Activated T-cell treated with anti-CD3 and anti-CD28 coated beads for 48 hours (primary cell): Measurements from ENCODE around the gene TTC39A.
A peak's percentile ranks its signal among the peaks of the same experiment; 100 is the strongest.

ENCODE experiments used
- DNase-seq: peaks from one replicate; pipeline ENCODE4 v3.0.0-alpha.2; 2020; ENCODE audit warnings: low read depth

The TTC39A gene

DNA sequence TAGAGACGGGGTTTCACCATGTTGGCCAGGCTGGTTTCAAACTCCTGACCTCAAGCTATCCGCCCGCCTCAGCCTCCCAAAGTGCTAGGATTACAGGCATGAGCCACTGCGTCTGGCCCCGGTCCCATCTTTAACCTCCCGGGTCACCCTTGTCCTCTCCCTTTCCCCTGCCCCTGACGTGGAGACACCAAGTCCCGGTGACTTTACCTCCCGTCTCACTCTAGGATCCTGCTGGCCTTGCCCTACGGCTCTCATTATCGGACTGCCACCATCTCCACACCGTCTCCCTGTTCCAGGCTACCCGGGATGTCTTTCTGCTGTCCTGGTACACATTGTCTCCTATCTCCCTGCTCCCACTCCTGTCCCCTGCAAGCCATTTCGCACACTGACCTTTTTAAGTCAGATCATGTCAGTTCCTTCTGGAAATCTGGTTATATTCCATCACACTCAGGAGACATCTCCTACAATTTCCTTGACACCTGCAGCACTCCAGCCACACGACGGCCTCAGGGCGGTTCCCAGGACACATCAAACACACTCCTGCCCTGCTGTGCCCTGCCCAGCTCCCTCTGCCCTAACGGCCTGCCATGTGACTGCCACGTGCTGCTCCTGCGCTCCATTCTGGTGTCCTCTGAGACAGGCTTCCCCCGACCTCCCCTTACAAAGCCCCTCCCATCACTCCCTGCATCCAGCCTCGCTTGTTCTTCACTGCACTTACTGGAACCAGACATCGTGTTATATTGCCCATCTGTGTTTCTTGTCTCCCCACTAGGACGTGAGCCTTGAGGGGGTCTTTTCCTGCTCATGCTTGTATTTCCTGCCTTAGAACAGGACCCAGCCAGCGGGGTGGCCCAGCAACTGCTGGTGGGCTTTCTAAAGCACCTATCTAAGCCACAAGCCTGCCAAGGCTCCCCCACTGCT is 32.7 kb downstream of the TTC39A start:
- no peak for DNase-seq

- DNase-seq = peak; percentile 79
Observed at GRCh38 chr1:51296383-51297357, 33.7 kb downstream of the TTC39A start.

DNA sequence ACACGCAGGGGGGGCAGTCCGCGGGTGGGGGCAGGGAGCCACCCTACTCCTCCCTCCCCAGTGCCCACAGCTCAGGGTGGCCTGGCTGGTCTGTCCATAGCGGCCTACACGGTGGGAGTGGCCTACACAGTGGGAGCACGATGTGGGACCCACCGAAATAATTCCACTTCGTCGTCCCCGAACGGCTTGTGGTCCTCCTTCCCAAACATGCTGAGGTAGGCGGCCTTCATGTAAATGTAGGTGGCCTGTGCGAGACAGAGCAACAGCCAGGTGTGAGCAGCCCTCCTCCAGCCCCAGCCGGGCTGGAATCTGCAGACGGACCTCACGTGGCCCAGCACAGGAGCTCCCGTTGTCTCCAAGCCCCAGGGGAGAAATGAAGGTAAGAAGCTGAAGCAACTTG is 34.4 kb downstream of the TTC39A start:
- no peak for DNase-seq

DNA sequence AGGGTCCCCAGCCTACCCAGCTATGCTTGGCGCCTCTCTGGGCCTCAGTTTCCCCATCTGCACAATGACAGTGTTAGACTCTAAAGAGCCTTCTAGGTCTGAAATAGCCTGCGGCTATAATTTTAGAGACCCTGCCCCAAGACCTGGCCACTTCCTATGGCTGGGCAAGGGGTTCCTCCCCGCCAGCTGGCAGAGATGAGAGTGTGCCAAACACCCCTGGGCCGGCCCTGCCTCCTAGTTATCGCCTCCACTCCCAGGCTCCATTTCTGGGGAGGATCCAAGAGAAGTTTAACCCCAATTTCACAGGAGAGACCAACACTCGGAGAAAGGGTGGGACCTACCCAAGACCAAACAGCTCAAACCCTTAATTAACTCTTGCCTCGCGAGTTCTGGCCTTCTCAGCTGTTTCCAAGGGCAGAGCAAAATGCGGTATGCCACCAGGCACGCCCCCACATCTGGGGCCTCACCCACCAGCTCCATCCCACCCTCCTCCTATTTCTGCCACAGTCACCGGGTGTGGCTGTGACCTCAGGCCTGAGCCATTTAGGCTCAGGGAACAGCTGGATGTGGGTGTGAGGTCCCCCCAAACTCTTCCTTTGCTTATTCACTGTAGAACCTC is 35.7 kb downstream of the TTC39A start:
- DNase-seq = no peak

GRCh38 chr1:51293898-51294515 is 36.4 kb downstream of the TTC39A start:
- no peak for DNase-seq

DNA sequence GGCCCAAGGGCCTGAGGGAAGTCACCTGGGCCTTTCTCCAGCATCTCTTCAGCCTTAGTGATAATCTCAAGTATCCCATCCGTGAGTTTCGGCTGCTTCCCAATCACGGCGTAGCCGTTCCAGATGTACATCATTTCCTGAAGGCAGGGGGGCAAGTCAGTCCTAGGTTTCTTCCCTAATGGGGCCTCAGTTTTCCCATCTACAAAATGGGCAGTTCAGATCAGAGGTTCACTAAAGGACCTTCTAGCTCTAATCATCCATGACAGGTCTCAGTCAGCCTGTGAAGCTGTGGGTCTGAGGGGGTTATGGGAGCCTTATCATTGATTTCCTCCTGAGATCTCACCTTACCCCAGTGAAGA is 39.9 kb downstream of the TTC39A start:
- DNase-seq = no peak

GRCh38 chr1:51289676-51290488 is 40.5 kb downstream of the TTC39A start:
- no peak for DNase-seq

- no peak for DNase-seq
Observed at GRCh38 chr1:51288578-51288977, 41.8 kb downstream of the TTC39A start.

- DNase-seq = no peak
Observed at GRCh38 chr1:51287966-51288365, 42.4 kb downstream of the TTC39A start.

GRCh38 chr1:51285055-51285454 is 45.3 kb downstream of the TTC39A start:
- DNase-seq = no peak

DNA sequence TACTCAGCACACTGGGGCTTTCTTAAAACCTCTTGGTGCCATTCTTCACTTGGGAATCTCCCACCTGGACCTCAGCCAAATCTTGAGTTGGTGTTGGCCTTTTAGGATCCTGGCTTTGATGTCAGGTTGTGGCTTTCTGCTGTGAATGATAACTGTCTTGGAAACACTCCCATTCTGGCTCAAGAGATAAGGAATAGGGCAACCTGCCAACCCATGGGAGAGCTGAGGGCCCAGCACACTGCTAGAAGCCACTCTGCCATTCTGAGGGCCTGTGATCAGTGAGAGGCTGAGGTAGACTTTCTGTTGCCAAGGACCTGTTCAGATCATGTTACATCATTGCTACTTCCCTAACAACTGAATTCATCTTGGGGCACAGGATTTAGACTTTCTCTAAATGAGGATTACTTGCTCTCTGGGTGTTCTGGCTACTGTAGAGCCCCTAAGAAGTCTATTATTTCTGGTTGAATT is 45.8 kb downstream of the TTC39A start:
- no peak for DNase-seq

DNA sequence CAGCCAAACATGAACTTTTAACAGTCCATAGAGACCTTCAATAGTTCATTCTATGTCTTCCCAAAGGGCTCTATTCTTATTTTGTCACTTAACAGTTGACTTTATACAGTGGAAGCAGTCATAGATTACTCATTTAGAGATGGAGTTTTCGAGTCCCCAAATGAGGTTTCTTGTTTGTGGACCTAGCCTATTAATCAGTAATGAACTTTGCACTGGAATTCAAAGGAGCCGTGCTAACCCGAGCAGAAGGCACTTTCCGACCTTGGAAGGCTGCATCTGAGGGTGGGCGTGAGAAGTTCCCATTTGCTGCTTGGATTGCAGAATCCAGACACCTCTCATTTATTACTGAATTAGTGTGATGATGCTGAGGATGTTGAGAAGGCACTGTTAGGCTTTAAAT is 46.4 kb downstream of the TTC39A start:
- no peak for DNase-seq

DNA sequence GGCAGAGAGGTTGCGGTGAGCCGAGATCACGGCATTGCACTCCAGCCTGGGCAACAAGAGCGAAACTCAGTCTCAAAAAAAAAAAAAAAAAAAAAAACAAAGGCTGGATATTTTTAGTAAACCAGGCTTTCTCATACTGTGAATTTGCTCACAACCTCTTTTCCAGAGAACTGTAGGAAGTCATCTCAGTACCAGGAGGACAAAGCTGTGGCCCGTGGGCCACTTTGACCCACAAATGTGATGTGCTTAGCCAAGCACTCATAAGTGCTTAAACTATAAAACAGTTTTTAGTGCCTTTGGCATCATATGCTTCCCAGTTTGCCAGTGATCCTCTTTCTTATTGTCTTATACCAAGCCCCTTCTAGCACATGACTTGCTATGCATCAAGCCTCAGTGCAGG is 47.8 kb downstream of the TTC39A start:
- DNase-seq = no peak

DNA sequence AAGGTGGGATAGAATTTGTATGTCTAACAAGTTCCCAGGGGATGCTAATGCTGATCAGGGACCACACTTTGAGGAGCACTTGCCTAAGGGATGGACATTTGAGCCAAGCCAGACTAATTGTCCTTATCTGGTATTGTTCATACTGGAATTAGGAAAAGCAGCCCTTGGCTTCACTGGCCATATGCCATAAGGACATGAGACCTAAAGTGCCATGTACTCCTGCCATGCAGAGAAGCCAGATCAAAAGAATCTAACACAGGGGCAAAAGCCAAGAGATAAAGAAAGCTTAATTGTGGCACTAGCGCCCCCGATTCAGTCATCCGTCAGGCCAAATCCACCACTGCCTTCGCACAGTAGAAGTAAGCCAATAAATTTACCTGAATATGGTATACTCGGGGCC is 48.6 kb downstream of the TTC39A start:
- DNase-seq = no peak

GRCh38 chr1:51280321-51280978 is 49.9 kb downstream of the TTC39A start:
- no peak for DNase-seq

DNA sequence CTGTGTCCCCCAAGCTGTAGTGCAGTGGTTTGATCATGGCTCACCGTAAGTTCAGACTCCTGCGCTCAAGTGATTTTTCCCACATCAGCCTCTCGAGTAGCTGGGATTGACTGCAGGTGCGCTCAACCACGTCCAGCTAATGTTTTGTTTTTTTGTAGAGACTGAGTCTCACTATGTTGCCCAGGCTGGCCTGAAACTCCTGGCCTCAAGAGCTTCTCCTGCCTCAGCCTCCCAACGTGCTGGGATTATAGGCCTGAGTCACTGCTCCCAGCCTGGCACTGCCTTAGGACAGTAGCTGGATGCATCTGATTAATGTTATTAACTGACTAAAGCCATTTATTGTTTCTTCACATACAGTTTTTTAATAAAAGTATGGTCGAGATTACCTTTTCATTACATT is 54.1 kb downstream of the TTC39A start:
- DNase-seq = no peak

DNA sequence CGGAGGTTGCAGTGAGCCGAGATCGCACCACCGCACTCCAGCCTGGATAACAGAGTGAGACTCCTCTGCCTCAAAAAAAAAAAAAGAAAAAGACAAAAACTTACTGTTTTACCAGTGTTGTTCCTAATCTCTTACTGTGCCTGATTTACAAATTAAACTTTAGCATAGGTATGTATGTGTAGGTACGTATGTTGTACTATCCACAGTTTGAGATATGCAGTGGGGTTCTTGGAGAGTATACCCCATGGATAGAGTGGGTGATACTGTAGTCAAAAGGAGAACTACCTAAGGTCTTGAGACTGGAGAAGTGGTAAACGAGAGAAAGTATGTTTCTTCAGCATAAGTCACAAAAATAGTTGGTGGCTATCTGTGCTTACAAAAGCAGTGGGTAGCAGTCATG is 55.7 kb downstream of the TTC39A start:
- DNase-seq = no peak

DNA sequence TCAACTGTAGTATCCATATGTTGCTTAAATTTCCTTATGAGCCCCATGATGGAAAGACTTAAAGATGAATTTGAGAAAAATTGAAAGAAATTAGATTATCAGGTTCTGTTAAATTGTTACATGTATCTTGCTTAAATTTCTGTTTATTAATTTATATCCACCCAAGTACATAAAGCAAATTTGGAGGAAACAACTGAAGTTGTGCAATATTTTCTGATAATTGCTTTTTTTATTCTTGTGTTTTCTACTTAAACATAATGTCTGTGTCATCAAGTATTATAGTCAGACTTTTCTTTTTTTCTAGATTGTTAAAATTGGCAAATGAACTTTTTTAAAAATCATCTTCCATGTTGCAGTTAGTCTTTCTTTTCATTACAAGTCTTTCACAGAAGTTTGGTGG is 57.4 kb downstream of the TTC39A start:
- no peak for DNase-seq

- DNase-seq = no peak
Observed at GRCh38 chr1:51270751-51271150, 59.6 kb downstream of the TTC39A start.

DNA sequence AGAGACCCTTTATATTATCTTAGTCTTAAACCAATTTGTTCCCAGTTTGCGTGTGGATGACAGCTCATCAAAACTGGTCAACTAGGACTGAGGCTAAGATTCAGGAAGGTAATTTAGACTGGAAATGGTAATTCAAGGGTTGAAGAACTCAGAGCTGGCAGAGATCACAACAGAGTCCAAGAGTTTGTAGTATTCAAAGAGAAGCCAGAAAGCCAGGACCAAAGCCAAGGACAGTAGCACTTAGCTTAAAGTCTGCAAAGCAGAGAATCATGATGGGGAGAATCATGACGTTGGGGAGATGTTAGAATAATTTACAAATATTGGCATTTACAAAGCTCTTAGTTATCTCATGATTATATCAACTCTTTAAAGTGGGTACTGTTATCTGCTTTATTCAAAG is 61.7 kb downstream of the TTC39A start:
- DNase-seq = no peak

DNA sequence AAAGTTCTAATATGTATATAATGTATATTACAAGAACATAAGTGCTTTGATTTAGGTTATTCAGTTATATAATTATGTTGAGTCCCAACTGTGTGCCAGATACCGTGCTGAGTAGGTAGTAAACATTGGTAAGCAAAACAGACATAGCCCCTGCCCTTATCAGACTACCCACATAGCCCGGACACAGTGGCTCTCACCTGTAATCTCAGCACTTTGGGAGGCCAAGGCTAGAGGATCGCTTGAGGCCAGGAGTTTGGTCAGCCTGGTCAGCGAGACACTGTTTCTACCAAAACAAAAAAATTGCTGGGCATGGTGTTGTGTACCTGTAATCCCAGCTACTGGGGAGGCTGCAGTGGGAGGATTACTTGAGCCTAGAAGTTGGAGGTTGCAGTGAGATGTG is 63.6 kb downstream of the TTC39A start:
- DNase-seq = no peak
